Peyer's patch (tissue), 4 donors: ENCODE results near the gene RLF.

ENCODE experiments used
- POLR2A ChIP-seq, 2 donors: fragments of 450-650 bp; IDR thresholded peaks; one replicate each; pipeline ENCODE4 v1.5.1; 2017; ENCODE audit warnings: antibody characterized with exemption in 2 of 2, mild to moderate bottlenecking in 2 of 2, moderate library complexity in 2 of 2
- TF ChIP-seq, protein P1 (sequence below), 6 experiments: fragments of 450-650 bp in 4 of 6; fragments of 200-600 bp in 2 of 6; sonication (generic) in 1 of 6; IDR thresholded peaks; one replicate each; pipeline ENCODE4 v1.5.1; 2017 to 2019; ENCODE audit warnings: antibody characterized with exemption in 6 of 6, mild to moderate bottlenecking in 3 of 6, moderate library complexity in 1 of 6

DNA sequence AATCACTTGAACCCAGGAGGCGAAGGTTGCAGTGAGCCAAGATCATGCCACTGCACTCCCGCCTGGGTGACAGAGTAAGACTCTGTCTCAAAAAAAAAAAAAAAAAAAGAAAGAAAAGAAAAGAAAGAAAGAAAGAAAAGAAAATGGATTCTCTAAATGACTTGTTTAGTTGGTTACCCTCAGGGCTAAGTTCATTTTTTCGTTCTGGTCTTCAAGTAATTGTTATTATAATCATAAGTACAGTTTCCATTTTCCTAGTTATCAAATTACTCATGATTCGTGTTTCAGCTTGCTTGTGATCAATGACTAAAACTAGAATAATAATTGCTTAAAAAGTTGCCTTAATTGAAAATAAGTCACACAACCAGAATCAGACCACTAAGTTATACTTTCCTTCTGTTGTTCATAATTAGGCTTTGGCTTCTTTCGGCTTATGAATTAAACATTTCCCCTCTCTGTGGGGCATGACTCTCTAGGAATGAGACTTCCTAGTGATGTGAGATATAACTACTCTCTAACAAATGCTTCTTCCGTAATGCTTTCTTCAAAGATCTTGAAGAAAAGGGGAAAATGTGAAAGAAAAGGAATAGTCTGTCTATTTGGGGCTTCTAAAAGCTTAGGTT lies 9.6 kb upstream of the RLF start:
- TF ChIP-seq, protein P1, sequence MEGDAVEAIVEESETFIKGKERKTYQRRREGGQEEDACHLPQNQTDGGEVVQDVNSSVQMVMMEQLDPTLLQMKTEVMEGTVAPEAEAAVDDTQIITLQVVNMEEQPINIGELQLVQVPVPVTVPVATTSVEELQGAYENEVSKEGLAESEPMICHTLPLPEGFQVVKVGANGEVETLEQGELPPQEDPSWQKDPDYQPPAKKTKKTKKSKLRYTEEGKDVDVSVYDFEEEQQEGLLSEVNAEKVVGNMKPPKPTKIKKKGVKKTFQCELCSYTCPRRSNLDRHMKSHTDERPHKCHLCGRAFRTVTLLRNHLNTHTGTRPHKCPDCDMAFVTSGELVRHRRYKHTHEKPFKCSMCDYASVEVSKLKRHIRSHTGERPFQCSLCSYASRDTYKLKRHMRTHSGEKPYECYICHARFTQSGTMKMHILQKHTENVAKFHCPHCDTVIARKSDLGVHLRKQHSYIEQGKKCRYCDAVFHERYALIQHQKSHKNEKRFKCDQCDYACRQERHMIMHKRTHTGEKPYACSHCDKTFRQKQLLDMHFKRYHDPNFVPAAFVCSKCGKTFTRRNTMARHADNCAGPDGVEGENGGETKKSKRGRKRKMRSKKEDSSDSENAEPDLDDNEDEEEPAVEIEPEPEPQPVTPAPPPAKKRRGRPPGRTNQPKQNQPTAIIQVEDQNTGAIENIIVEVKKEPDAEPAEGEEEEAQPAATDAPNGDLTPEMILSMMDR (IDR thresholded peaks at IDR 0.05), result no peak
- TF ChIP-seq POLR2A (IDR thresholded peaks at IDR 0.05), result no peak
